GM19023 (cell line): ENCODE measurements around the gene IL1R1.

ENCODE experiments used
- ATAC-seq: cut with Tn5 transposase; IDR thresholded peaks from one replicate; pipeline ENCODE4 v1.9.1; 2021; ENCODE audit warnings: mild to moderate bottlenecking, moderate library complexity; ENCODE audit not compliant: unreplicated experiment

The IL1R1 gene

GRCh38 chr2:102197389-102198137, 55.0 kb downstream of the IL1R1 start:
- ATAC-seq, result no peak

GRCh38 chr2:102200539-102200938, 58.0 kb downstream of the IL1R1 start:
- no peak for ATAC-seq

- no peak for ATAC-seq
Observed at GRCh38 chr2:102204638-102205037, 62.1 kb downstream of the IL1R1 start.

- ATAC-seq, result no peak
Observed at GRCh38 chr2:102206666-102207341, 64.3 kb downstream of the IL1R1 start.

- no peak for ATAC-seq
Observed at GRCh38 chr2:102208774-102209173, 66.2 kb downstream of the IL1R1 start.

GRCh38 chr2:102209474-102209873, 66.9 kb downstream of the IL1R1 start:
- no peak for ATAC-seq

- ATAC-seq, result no peak
Observed at GRCh38 chr2:102217032-102217431, 74.5 kb downstream of the IL1R1 start.

- ATAC-seq, result no peak
Observed at GRCh38 chr2:102224824-102225739, 82.5 kb downstream of the IL1R1 start.

- ATAC-seq, result no peak
Observed at GRCh38 chr2:102226171-102226570, 83.6 kb downstream of the IL1R1 start.

GRCh38 chr2:102226612-102227391, 84.3 kb downstream of the IL1R1 start:
- no peak for ATAC-seq

- ATAC-seq, result no peak
Observed at GRCh38 chr2:102229141-102229769, 86.7 kb downstream of the IL1R1 start.
